ENCODE data around the gene NPRL2.

The NPRL2 gene

GRCh38 chr3:50382722-50383121, 32.1 kb upstream of the NPRL2 start:
- H3K9me3 ChIP-seq (replicated peaks in 1 of 2; ENCODE audit: control insufficient read depth in 2 of 2, insufficient read depth in 1 of 2, low read depth in 1 of 2, low read length in 2 of 2) = no peaks in the 10 kb centered on the region
- no peak overlapping the region for H4K91ac ChIP-seq (ENCODE audit: low read depth, low read length, poor library complexity)
- DNase-seq (ENCODE audit: low spot score) = no peak
- peak overlapping the region; percentile 81 for H2AK5ac ChIP-seq (ENCODE audit: low read depth, low read length)
- H2BK5ac ChIP-seq (ENCODE audit: low read length) = peak overlapping the region; percentile 19
- peaks cover 0 to 70% (median 0%) of the 10 kb centered on the region in 3 experiments for H3K27me3 ChIP-seq (ENCODE audit: control insufficient read depth in 3 of 3, insufficient read depth in 3 of 3, low read depth in 1 of 3, low read length in 3 of 3)
- no peak overlapping the region for H2BK120ac ChIP-seq (ENCODE audit: low read depth, low read length)
- no peak overlapping the region for H3K23ac ChIP-seq (ENCODE audit: low read depth, low read length, poor library complexity)
- peak overlapping the region; percentile 60 for H2AFZ ChIP-seq (ENCODE audit: low read length)
- H4K8ac ChIP-seq (ENCODE audit: low read depth, low read length) = no peak overlapping the region
- H3K14ac ChIP-seq (ENCODE audit: low read length) = no peak overlapping the region
- H3K9ac ChIP-seq (ENCODE audit: low read depth, low read length, poor library complexity) = peak overlapping the region; percentile 77
- peak overlapping the region; percentile 76 for H3K18ac ChIP-seq (ENCODE audit: low read length)
- WGBS, 2 donors (ENCODE audit: extremely low coverage in 2 of 2, insufficient read length in 2 of 2, insufficient replicate concordance in 1 of 2) = no CpG with 5 or more reads among the region's 12 CpGs
- H3K79me1 ChIP-seq (ENCODE audit: low read depth, low read length) = peaks cover 5% of the 10 kb centered on the region
- no peak overlapping the region for H3K4ac ChIP-seq (ENCODE audit: low read length)
- peak overlapping the region; percentile 46 for H2BK12ac ChIP-seq (ENCODE audit: low read length)
- no peak overlapping the region for H2BK15ac ChIP-seq (ENCODE audit: low read length)
- peaks cover 0 to 3% of the 10 kb centered on the region in 2 donors for H3K36me3 ChIP-seq (replicated peaks in 1 of 2; ENCODE audit: control insufficient read depth in 2 of 2, insufficient read depth in 2 of 2, low read length in 2 of 2)
- peaks cover 6 to 10% of the 10 kb centered on the region in 2 donors for H3K4me1 ChIP-seq (ENCODE audit: control insufficient read depth in 2 of 2, insufficient read depth in 1 of 2, low read depth in 1 of 2, low read length in 2 of 2)
- H3K4me2 ChIP-seq (ENCODE audit: insufficient read depth, low read length, poor library complexity, severe bottlenecking) = no peak overlapping the region
- H3K4me3 ChIP-seq (ENCODE audit: low read length in 2 of 2) = no peak overlapping the region
- no peak overlapping the region for H3K27ac ChIP-seq (replicated peaks; ENCODE audit: low read length)

GRCh38 chr3:50381383-50381782, 30.8 kb upstream of the NPRL2 start:
- no peak overlapping the region for H3K27ac ChIP-seq (replicated peaks; ENCODE audit: low read length)
- H2BK120ac ChIP-seq (ENCODE audit: low read depth, low read length) = no peak overlapping the region
- peak overlapping the region; percentile 98 for H2AK5ac ChIP-seq (ENCODE audit: low read depth, low read length)
- WGBS, 2 donors (ENCODE audit: extremely low coverage in 2 of 2, insufficient read length in 2 of 2, insufficient replicate concordance in 1 of 2) = no CpG with 5 or more reads among the region's 4 CpGs
- no peak overlapping the region for H3K4me2 ChIP-seq (ENCODE audit: insufficient read depth, low read length, poor library complexity, severe bottlenecking)
- H2AFZ ChIP-seq (ENCODE audit: low read length) = no peak overlapping the region
- DNase-seq (ENCODE audit: low spot score) = no peak
- no peak overlapping the region for H3K23ac ChIP-seq (ENCODE audit: low read depth, low read length, poor library complexity)
- H4K91ac ChIP-seq (ENCODE audit: low read depth, low read length, poor library complexity) = no peak overlapping the region
- H2BK15ac ChIP-seq (ENCODE audit: low read length) = no peak overlapping the region
- H3K36me3 ChIP-seq (replicated peaks in 1 of 2; ENCODE audit: control insufficient read depth in 2 of 2, insufficient read depth in 2 of 2, low read length in 2 of 2) = peaks cover 0 to 4% of the 10 kb centered on the region in 2 donors
- peaks cover 0 to 57% (median 0%) of the 10 kb centered on the region in 3 experiments for H3K27me3 ChIP-seq (ENCODE audit: control insufficient read depth in 3 of 3, insufficient read depth in 3 of 3, low read depth in 1 of 3, low read length in 3 of 3)
- no peak overlapping the region for H3K4ac ChIP-seq (ENCODE audit: low read length)
- H3K4me1 ChIP-seq (ENCODE audit: control insufficient read depth in 2 of 2, insufficient read depth in 1 of 2, low read depth in 1 of 2, low read length in 2 of 2) = peaks cover 6 to 10% of the 10 kb centered on the region in 2 donors
- no peak overlapping the region for H3K4me3 ChIP-seq (ENCODE audit: low read length in 2 of 2)
- H3K9ac ChIP-seq (ENCODE audit: low read depth, low read length, poor library complexity) = peak overlapping the region; percentile 63
- H3K14ac ChIP-seq (ENCODE audit: low read length) = no peak overlapping the region
- H3K18ac ChIP-seq (ENCODE audit: low read length) = peak overlapping the region; percentile 52
- no peaks in the 10 kb centered on the region for H3K9me3 ChIP-seq (replicated peaks in 1 of 2; ENCODE audit: control insufficient read depth in 2 of 2, insufficient read depth in 1 of 2, low read depth in 1 of 2, low read length in 2 of 2)
- H4K8ac ChIP-seq (ENCODE audit: low read depth, low read length) = no peak overlapping the region
- peaks cover 5% of the 10 kb centered on the region for H3K79me1 ChIP-seq (ENCODE audit: low read depth, low read length)
- H2BK12ac ChIP-seq (ENCODE audit: low read length) = no peak overlapping the region
- H2BK5ac ChIP-seq (ENCODE audit: low read length) = no peak overlapping the region

GRCh38 chr3:50380405-50381085, 30.0 kb upstream of the NPRL2 start:
- no peak overlapping the region for H3K4me3 ChIP-seq (ENCODE audit: low read length in 2 of 2)
- H2BK15ac ChIP-seq (ENCODE audit: low read length) = peak overlapping the region; percentile 57
- H2AK5ac ChIP-seq (ENCODE audit: low read depth, low read length) = peak overlapping the region; percentile 98
- peaks cover 0 to 5% of the 10 kb centered on the region in 2 donors for H3K36me3 ChIP-seq (replicated peaks in 1 of 2; ENCODE audit: control insufficient read depth in 2 of 2, insufficient read depth in 2 of 2, low read length in 2 of 2)
- H3K79me1 ChIP-seq (ENCODE audit: low read depth, low read length) = peaks cover 8% of the 10 kb centered on the region
- no peak overlapping the region for H3K4ac ChIP-seq (ENCODE audit: low read length)
- no peak overlapping the region for H3K4me2 ChIP-seq (ENCODE audit: insufficient read depth, low read length, poor library complexity, severe bottlenecking)
- H3K27ac ChIP-seq (replicated peaks; ENCODE audit: low read length) = no peak overlapping the region
- no peak overlapping the region for H4K91ac ChIP-seq (ENCODE audit: low read depth, low read length, poor library complexity)
- no CpG with 5 or more reads among the region's 17 CpGs for WGBS, 2 donors (ENCODE audit: extremely low coverage in 2 of 2, insufficient read length in 2 of 2, insufficient replicate concordance in 1 of 2)
- H3K4me1 ChIP-seq (ENCODE audit: control insufficient read depth in 2 of 2, insufficient read depth in 1 of 2, low read depth in 1 of 2, low read length in 2 of 2) = peaks cover 6 to 10% of the 10 kb centered on the region in 2 donors
- H2BK5ac ChIP-seq (ENCODE audit: low read length) = peak overlapping the region; percentile 62
- no peak overlapping the region for H2AFZ ChIP-seq (ENCODE audit: low read length)
- H3K9ac ChIP-seq (ENCODE audit: low read depth, low read length, poor library complexity) = peak overlapping the region; percentile 40
- peaks cover 0 to 2% of the 10 kb centered on the region in 2 donors for H3K9me3 ChIP-seq (replicated peaks in 1 of 2; ENCODE audit: control insufficient read depth in 2 of 2, insufficient read depth in 1 of 2, low read depth in 1 of 2, low read length in 2 of 2)
- H2BK12ac ChIP-seq (ENCODE audit: low read length) = no peak overlapping the region
- peak overlapping the region; percentile 35 for H3K18ac ChIP-seq (ENCODE audit: low read length)
- H4K8ac ChIP-seq (ENCODE audit: low read depth, low read length) = no peak overlapping the region
- peak overlapping the region; percentile 17 for H3K14ac ChIP-seq (ENCODE audit: low read length)
- peaks cover 0 to 48% (median 0%) of the 10 kb centered on the region in 3 experiments for H3K27me3 ChIP-seq (ENCODE audit: control insufficient read depth in 3 of 3, insufficient read depth in 3 of 3, low read depth in 1 of 3, low read length in 3 of 3)
- DNase-seq (ENCODE audit: low spot score) = no peak
- peak overlapping the region; percentile 44 for H3K23ac ChIP-seq (ENCODE audit: low read depth, low read length, poor library complexity)
- H2BK120ac ChIP-seq (ENCODE audit: low read depth, low read length) = no peak overlapping the region

GRCh38 chr3:50378757-50379156, 28.2 kb upstream of the NPRL2 start:
- peak overlapping the region; percentile 91 for H3K23ac ChIP-seq (ENCODE audit: low read depth, low read length, poor library complexity)
- peaks cover 19 to 22% of the 10 kb centered on the region in 2 donors for H3K4me1 ChIP-seq (ENCODE audit: control insufficient read depth in 2 of 2, insufficient read depth in 1 of 2, low read depth in 1 of 2, low read length in 2 of 2)
- peak overlapping the region; percentile 44 for H3K9ac ChIP-seq (ENCODE audit: low read depth, low read length, poor library complexity)
- no peak overlapping the region for H2BK120ac ChIP-seq (ENCODE audit: low read depth, low read length)
- peak overlapping the region; percentile 88 for H2AK5ac ChIP-seq (ENCODE audit: low read depth, low read length)
- peaks cover 0 to 5% of the 10 kb centered on the region in 2 donors for H3K36me3 ChIP-seq (replicated peaks in 1 of 2; ENCODE audit: control insufficient read depth in 2 of 2, insufficient read depth in 2 of 2, low read length in 2 of 2)
- no peak for DNase-seq (ENCODE audit: low spot score)
- peak overlapping the region; percentile 93 for H2BK15ac ChIP-seq (ENCODE audit: low read length)
- no peak overlapping the region for H3K27ac ChIP-seq (replicated peaks; ENCODE audit: low read length)
- H3K18ac ChIP-seq (ENCODE audit: low read length) = peak overlapping the region; percentile 38
- no peak overlapping the region for H3K4me3 ChIP-seq (ENCODE audit: low read length in 2 of 2)
- H2BK5ac ChIP-seq (ENCODE audit: low read length) = peak overlapping the region; percentile 72
- H4K8ac ChIP-seq (ENCODE audit: low read depth, low read length) = no peak overlapping the region
- peak overlapping the region; percentile 99 for H3K14ac ChIP-seq (ENCODE audit: low read length)
- no peak overlapping the region for H4K91ac ChIP-seq (ENCODE audit: low read depth, low read length, poor library complexity)
- peak overlapping the region; percentile 37 for H3K4ac ChIP-seq (ENCODE audit: low read length)
- H2BK12ac ChIP-seq (ENCODE audit: low read length) = no peak overlapping the region
- no peak overlapping the region for H2AFZ ChIP-seq (ENCODE audit: low read length)
- H3K9me3 ChIP-seq (replicated peaks in 1 of 2; ENCODE audit: control insufficient read depth in 2 of 2, insufficient read depth in 1 of 2, low read depth in 1 of 2, low read length in 2 of 2) = peaks cover 0 to 2% of the 10 kb centered on the region in 2 donors
- peaks cover 0 to 30% (median 0%) of the 10 kb centered on the region in 3 experiments for H3K27me3 ChIP-seq (ENCODE audit: control insufficient read depth in 3 of 3, insufficient read depth in 3 of 3, low read depth in 1 of 3, low read length in 3 of 3)
- peaks cover 6% of the 10 kb centered on the region for H3K79me1 ChIP-seq (ENCODE audit: low read depth, low read length)
- no peak overlapping the region for H3K4me2 ChIP-seq (ENCODE audit: insufficient read depth, low read length, poor library complexity, severe bottlenecking)
- no CpG with 5 or more reads among the region's 17 CpGs for WGBS, 2 donors (ENCODE audit: extremely low coverage in 2 of 2, insufficient read length in 2 of 2, insufficient replicate concordance in 1 of 2)
